ENCODE data around the gene VDAC1. TPM values are rescaled to one million over a fixed set of nuclear protein-coding genes. Genes with fewer than 3 reads are reported as not detected.
"Not testable (repeated sequence)": the region's sequence is repeated elsewhere in the genome, so short reads cannot be mapped to it uniquely, and the experiment has no call there.

The VDAC1 gene
- total RNA-seq, 1 donor from 2014 or later: 240 TPM

GRCh38 chr5:133996683-133997252 is 8.0 kb downstream of the VDAC1 start:
- intact Hi-C loops (cut with micrococcal nuclease): no loop called here

- intact Hi-C loops (cut with micrococcal nuclease): no loop called here
Measured at GRCh38 chr5:133995883-133996563, 8.8 kb downstream of the VDAC1 start.

- intact Hi-C loops (cut with micrococcal nuclease): no loop called here
Measured at GRCh38 chr5:133995341-133995740, 9.4 kb downstream of the VDAC1 start.

DNA sequence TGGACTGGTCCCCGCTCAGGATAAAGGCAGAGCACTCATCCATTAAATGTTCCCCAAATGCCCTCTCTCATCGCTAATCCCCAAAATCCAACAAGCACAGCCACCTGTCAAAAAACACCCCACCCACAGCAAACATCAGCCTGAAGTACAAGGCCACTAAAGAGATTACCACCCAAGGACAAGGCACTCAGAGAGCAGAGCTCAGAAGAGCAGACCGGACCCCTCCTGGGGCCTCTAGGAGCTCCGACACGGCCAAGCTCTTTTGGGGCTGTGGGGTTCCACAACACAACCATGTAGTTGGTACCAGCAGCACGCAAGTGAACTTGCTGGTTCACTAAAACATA is 9.8 kb downstream of the VDAC1 start:
- intact Hi-C loops (cut with micrococcal nuclease): no loop called here

- intact Hi-C loops (cut with micrococcal nuclease): no loop called here
Measured at GRCh38 chr5:133994297-133994989, 10.3 kb downstream of the VDAC1 start.

- intact Hi-C loops (cut with micrococcal nuclease): no loop called here
Measured at GRCh38 chr5:133993185-133993936, 11.4 kb downstream of the VDAC1 start.

- intact Hi-C loops (cut with micrococcal nuclease): no loop called here
Measured at GRCh38 chr5:133992429-133993155, 12.2 kb downstream of the VDAC1 start.

- intact Hi-C loops (cut with micrococcal nuclease): no loop called here
Measured at GRCh38 chr5:133991171-133991910, 13.4 kb downstream of the VDAC1 start.

GRCh38 chr5:133990396-133990795 is 14.4 kb downstream of the VDAC1 start:
- intact Hi-C loops (cut with micrococcal nuclease): no loop called here

DNA sequence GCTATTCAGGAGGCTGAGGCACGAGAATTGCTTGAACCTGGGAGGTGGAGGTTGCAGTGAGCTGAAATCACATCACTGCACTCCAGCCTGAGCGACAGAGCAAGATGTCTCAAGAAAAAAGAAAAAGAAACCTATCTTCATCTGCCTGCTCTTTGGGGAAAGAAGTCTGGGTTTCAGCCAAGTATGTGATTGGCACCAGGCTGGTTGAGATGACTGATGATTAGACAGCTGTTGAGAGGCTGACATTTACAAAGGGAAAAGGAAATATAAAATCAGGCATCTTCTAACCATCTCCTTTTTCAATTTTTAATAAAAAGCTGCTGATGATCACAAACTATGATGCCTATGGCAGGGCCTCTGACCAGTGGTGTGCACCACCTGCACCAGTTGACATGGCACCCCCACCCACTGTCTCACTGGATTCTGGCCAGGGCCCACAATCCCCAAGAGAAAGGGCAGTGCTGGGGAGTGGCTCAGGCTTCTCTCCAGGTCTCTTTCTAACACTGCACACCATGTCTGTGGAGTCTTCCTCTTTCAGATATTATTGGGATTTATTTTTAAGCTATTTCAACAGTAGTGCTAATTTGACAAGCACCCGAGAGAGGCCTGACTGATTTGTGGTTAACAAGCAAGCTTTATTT is 19.1 kb downstream of the VDAC1 start:
- intact Hi-C loops (cut with micrococcal nuclease): no loop called here

DNA sequence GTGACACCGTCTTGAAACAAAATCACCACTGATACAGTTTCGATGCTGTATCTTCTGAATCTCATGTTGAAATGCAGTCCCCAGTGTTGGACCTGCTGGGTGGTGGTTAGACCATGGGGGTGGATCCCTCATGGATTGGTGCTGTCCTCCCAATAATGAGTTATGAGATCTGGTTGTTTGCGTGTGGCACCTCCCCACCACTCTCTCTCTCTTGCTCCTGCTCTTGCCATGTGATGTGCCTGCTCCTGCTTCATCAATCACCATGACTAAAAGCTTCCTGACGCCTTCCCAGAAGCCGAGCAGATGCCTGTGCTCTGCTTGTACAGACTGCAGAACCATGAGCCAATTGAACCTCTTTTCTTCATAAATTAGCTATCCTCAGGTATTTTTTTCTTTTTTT is 21.1 kb downstream of the VDAC1 start:
- intact Hi-C loops (cut with micrococcal nuclease): no loop called here

GRCh38 chr5:133981714-133982113 is 23.1 kb downstream of the VDAC1 start:
- intact Hi-C loops (cut with micrococcal nuclease): no loop called here

DNA sequence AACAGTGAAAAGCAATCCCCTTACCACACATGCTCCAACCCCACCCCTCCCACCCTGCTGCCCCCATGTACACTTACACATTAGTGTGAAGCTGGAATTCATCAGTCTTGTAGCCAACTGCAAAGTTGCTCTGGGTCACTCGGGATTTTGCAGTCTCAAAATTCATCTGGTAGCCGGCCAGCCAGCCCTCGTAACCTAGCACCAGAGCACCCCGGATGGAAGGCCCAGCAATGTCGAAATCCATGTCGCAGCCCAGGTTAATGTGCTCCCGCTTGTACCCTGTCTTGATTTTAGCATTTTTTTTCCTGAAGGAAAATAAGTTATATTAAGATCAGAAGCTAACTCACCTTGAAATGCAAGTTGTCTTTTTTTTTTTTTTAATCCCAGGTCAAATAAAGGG is 24.1 kb downstream of the VDAC1 start:
- intact Hi-C loops (cut with micrococcal nuclease): no loop called here

DNA sequence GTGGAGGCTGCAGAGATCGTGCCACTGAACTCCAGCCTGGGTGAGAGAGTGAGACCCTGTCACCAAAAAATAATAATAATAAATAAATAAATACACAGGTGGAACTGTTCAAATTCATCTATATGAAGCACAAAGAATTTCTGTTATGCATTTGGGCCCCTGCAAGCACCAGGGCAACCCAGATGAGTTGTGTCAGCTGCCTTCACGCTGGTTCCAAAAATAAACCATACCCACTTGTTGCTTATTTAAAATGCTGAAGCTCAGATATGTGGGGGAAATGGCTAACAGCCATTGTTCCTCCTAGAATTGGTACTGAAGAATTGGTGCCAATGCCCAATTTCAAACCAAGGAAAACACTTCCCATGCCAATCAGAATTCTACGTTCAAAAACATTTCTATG is 25.8 kb downstream of the VDAC1 start:
- intact Hi-C loops (cut with micrococcal nuclease): no loop called here

DNA sequence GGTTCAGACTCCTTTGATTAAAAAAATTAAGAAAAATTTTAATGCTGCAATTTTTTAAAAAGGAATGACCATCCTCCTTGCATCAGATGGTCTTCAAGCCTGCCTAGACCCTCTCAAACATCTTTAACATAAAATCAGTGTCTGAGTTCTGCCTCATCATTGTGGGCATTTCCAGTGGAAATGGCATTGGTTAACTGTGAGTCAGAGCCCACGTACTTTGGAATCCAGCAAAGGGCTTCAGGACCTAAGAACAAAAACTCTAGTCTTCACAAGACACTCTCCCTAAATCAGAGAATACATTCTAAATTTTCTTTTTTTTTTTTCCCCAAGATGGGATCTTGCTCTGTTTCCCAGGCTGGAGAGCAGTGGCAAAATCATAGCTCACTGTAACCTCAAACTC is 26.9 kb downstream of the VDAC1 start:
- intact Hi-C loops (cut with micrococcal nuclease): no loop called here

DNA sequence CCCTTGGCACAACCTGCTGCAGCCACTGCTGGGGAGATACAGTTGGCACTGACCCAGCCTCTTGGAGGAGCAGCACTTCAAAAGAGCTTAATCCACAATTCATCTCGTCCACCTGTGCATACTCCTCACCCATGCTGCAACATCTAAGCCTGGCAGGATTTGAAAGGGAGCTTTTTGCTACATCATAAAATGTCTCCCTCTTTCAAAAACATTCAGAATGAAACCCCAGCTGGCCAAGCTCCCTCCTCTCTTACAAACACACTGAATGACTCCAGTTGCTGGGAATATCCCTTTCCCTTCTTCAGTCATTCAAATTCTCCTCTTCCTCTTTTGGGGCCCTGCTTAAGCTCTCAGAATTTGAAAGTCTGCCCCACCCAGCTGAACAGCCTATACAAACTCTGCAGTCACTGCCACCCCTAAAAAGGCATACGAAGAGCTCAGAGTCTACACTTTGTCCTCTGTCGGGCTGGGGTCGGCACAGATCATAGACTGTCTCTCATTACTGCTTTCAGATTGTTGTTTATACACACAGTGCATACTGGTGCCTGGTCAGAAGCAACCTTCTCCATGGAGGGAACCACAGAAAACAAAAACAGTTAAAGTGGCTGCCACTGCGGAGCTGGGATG is 27.5 kb downstream of the VDAC1 start:
- intact Hi-C loops (cut with micrococcal nuclease): no loop called here

- intact Hi-C loops (cut with micrococcal nuclease): not testable (repeated sequence)
Measured at GRCh38 chr5:133975546-133975945, 29.2 kb downstream of the VDAC1 start.

DNA sequence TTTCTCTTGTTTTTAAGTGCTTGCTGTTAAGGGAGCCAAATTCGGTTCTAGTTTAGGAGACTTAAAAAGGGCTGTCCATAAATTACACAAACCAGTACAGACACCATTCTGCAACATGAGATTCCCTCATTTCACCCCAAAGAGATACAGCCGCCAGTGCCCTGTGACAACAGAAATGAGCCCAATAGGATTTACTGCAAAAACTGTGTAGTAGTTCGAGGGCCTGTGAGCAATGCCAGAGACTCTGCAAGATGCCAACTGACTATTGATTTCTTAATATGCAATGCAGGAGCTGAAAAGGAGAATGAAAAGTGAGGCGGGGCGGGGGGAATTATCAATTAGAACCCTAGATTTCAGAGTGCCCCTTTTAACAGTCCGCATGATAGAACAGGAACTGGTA is 30.6 kb downstream of the VDAC1 start:
- intact Hi-C loops (cut with micrococcal nuclease): no loop called here

DNA sequence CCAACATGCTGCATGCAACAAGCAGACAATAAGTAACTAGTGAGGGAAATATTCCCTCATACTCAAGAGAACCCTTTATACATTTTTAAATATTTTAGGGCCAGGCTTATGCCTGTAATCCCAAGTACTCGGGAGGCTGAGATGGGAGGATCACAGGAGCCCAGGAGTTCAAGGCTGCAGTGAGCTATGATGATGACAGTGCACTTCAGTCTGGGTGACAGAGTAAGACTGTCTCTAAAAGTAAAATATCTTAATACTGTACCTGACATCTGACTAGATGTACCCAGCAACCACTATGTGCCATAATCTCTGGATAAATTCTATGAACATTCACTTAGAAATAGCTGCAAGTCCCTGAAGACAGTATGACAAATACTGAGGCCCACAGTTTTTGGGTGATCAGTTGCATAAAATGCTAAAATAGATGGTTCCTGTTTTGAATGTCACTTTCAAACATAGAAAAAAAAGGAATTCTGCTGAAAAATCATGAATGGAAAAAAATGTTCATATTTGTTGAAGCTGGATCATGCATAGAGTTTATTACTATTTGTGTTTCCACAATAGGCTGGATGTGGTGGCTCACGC is 34.4 kb downstream of the VDAC1 start:
- intact Hi-C loops (cut with micrococcal nuclease): no loop called here
